ENCODE data around the gene CACNA2D4. TPM values are rescaled to one million over a fixed set of nuclear protein-coding genes. Genes with fewer than 3 reads are reported as not detected.

The CACNA2D4 gene
- total and polyA plus RNA-seq, 2 of the 13 experiments (the other 11 are each of a cell fraction or from before 2014, with no cell fraction given) = 14.2 to 136 TPM

DNA sequence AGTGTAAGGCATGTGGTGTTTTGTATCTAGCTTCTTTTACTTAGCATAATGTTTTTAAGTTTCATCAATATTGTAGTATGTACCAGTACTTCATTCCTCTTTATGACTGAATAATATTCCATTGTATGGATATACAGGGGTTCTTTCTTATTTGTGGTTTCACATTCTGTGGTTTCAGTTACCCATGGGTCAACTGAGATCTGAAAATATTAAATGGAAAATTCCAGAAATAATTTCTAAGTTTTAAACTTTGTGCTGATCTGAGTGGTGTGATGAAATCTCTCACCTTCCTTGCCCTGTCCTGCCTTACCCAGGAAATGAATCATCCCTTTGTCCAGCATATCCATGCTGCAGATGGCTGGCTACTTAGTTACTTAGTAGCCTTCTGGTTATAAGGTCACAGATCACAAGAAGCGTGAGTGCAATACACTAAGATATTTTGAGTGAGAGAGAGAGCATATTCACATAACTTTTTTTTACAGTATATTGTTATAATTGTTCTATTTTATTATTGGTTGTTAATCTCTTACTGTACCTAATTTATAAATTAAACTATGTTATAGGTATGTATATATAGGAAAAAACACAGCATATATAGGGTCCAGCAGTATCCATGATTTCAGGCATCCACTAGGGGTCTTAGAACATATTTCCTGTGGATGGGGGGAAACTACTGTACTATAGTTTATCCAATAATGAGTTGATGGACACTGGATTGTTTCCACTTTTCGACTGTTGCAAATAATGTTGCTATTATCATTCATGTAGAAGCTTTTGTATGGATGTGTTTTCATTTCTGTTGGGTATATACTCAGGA lies 157.7 kb downstream of the CACNA2D4 start (continued):
- TF ChIP-seq EP300 (IDR thresholded peaks at IDR 0.05; ENCODE audit: low read depth in 2 of 2, low read length in 2 of 2) = peak in 1 of 2 experiments; percentile 96; a peak in 2 of 4 replicates
- TF ChIP-seq EP300 (CRISPR knock-in tag; IDR thresholded peaks at IDR 0.05; ENCODE audit: borderline replicate concordance) = peak; percentile 84; the same call in 1 of the 2 replicates
- TF ChIP-seq, protein P1, sequence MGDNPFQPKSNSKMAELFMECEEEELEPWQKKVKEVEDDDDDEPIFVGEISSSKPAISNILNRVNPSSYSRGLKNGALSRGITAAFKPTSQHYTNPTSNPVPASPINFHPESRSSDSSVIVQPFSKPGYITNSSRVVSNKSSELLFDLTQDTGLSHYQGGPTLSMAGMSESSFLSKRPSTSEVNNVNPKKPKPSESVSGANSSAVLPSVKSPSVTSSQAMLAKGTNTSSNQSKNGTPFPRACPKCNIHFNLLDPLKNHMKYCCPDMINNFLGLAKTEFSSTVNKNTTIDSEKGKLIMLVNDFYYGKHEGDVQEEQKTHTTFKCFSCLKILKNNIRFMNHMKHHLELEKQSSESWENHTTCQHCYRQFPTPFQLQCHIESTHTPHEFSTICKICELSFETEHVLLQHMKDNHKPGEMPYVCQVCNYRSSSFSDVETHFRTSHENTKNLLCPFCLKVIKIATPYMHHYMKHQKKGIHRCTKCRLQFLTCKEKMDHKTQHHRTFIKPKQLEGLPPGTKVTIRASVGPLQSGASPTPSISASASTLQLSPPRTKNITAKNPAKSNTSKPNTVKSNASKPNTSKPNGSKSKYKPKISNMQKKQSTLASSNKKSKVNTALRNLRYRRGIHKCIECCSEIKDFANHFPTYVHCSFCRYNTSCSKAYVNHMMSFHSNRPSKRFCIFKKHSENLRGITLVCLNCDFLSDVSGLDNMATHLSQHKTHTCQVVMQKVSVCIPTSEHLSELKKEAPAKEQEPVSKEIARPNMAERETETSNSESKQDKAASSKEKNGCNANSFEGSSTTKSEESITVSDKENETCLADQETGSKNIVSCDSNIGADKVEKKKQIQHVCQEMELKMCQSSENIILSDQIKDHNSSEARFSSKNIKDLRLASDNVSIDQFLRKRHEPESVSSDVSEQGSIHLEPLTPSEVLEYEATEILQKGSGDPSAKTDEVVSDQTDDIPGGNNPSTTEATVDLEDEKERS (CRISPR knock-in tag; IDR thresholded peaks at IDR 0.05) = peak; percentile 60; the same call in 1 of the 2 replicates
- peak; percentile 94 for TF ChIP-seq NCOA2 (CRISPR knock-in tag; IDR thresholded peaks at IDR 0.05)
- TF ChIP-seq KLF12 (CRISPR knock-in tag; IDR thresholded peaks at IDR 0.05; ENCODE audit: borderline replicate concordance) = no peak
- no peak for TF ChIP-seq SSRP1 (CRISPR knock-in tag; IDR thresholded peaks at IDR 0.05)
- no peak for TF ChIP-seq ZNF749 (CRISPR knock-in tag; IDR thresholded peaks at IDR 0.05; ENCODE audit: borderline replicate concordance)
- TF ChIP-seq KAT2B (IDR thresholded peaks at IDR 0.05; ENCODE audit: borderline replicate concordance, low read depth, low read length) = no peak
- TF ChIP-seq SMARCE1 (IDR thresholded peaks at IDR 0.05; ENCODE audit: borderline replicate concordance) = no peak
- TF ChIP-seq SMC3 (IDR thresholded peaks at IDR 0.05; ENCODE audit: low read length) = no peak
- no peak for TF ChIP-seq SNAPC5 (CRISPR knock-in tag; IDR thresholded peaks at IDR 0.05; ENCODE audit: borderline replicate concordance)
- no peak for TF ChIP-seq ZNF382 (CRISPR knock-in tag; IDR thresholded peaks at IDR 0.05; ENCODE audit: borderline replicate concordance)
- TF ChIP-seq ARNTL (CRISPR knock-in tag; IDR thresholded peaks at IDR 0.05) = no peak
- peak; percentile 84 for TF ChIP-seq BCL6 (CRISPR knock-in tag; IDR thresholded peaks at IDR 0.05)
- 0 out of 2 replicates have a peak, but pooled peaks have one; percentile 38 for TF ChIP-seq ERF (CRISPR knock-in tag; IDR thresholded peaks at IDR 0.05)
- TF ChIP-seq PRPF4 (IDR thresholded peaks at IDR 0.05; ENCODE audit: low read depth, low read length, poor library complexity, severe bottlenecking) = no peak
- TF ChIP-seq ZNF703 (CRISPR knock-in tag; IDR thresholded peaks at IDR 0.05; ENCODE audit: borderline replicate concordance) = no peak
- TF ChIP-seq MBD4 (IDR thresholded peaks at IDR 0.05; ENCODE audit: borderline replicate concordance, low read length) = no peak; the same call in 1 of the 2 replicates
- TF ChIP-seq TBL1XR1 (IDR thresholded peaks at IDR 0.05; ENCODE audit: borderline replicate concordance, low read length, partially characterized antibody) = no peak
- TF ChIP-seq AHDC1 (CRISPR knock-in tag; IDR thresholded peaks at IDR 0.05; ENCODE audit: borderline replicate concordance) = peak; percentile 90; the same call in 1 of the 2 replicates
- 0 out of 2 replicates have a peak, but pooled peaks have one; percentile 30 for TF ChIP-seq ZNF121 (CRISPR knock-in tag; IDR thresholded peaks at IDR 0.05)
